HL-60/S4 treated with phorbol 12-myristate 13-acetate at 8.2 ng/mL for 4 days and 3 days (cell line): ENCODE data around the gene TMEM63C.

ENCODE experiments used
- in situ Hi-C: fragments of 300-500 bp; cut with MboI; formaldehyde crosslinking; loops from 2 replicates; pipeline ENCODE4 v1.15.0; 2022; ENCODE audit warnings: low sequenced_read_pairs

The TMEM63C gene, protein sequence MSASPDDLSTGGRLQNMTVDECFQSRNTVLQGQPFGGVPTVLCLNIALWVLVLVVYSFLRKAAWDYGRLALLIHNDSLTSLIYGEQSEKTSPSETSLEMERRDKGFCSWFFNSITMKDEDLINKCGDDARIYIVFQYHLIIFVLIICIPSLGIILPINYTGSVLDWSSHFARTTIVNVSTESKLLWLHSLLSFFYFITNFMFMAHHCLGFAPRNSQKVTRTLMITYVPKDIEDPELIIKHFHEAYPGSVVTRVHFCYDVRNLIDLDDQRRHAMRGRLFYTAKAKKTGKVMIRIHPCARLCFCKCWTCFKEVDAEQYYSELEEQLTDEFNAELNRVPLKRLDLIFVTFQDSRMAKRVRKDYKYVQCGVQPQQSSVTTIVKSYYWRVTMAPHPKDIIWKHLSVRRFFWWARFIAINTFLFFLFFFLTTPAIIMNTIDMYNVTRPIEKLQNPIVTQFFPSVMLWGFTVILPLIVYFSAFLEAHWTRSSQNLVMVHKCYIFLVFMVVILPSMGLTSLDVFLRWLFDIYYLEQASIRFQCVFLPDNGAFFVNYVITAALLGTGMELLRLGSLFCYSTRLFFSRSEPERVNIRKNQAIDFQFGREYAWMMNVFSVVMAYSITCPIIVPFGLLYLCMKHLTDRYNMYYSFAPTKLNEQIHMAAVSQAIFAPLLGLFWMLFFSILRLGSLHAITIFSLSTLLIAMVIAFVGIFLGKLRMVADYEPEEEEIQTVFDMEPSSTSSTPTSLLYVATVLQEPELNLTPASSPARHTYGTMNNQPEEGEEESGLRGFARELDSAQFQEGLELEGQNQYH

DNA sequence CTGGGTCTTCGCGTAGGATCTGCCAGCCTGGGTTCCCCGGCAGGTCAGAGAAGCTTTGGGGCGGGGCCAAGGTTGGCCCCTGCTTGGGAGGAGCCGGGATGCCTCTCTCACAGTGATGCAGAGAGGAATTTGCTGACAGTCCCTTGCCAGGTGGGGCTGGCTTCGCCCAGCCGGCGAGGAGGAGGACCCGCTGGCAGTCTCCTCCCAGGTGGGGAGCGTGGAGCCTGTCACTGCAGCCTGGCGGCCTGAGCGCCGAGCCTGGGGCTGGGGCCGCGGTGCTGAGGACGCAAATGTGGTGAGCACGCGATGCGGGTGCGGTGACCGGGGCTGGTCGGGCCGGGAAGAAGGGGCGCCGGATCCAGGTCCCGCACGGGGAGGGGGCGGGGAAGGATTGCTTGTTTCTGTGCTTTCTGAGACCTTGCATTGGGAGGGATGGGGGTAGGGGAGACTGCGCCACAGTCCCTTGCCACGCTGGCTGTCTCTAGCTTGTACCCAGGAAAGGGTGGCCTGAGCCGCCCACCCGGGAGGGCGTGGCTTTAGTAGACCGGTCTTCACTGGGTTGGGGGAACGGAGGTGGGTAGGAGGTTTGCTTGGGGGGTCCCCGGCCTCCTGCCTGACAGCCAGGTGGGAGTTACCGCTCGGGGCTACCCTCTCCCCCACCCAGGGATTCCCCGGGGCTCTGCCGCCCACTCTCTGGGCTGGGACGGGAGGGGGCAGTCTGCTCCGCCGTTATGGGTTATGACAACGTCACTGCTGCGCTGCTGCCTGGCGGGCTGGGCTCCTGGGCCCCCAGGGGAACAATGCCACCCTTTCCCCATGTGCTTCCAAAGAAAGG lies at the start of gene TMEM63C:
TMEM63C (plus strand) TSS at position 196 of the 835 bp plus-strand sequence. CDS start 37,016 bp downstream, outside the sequence.
- in situ Hi-C loops = no loop called here

DNA sequence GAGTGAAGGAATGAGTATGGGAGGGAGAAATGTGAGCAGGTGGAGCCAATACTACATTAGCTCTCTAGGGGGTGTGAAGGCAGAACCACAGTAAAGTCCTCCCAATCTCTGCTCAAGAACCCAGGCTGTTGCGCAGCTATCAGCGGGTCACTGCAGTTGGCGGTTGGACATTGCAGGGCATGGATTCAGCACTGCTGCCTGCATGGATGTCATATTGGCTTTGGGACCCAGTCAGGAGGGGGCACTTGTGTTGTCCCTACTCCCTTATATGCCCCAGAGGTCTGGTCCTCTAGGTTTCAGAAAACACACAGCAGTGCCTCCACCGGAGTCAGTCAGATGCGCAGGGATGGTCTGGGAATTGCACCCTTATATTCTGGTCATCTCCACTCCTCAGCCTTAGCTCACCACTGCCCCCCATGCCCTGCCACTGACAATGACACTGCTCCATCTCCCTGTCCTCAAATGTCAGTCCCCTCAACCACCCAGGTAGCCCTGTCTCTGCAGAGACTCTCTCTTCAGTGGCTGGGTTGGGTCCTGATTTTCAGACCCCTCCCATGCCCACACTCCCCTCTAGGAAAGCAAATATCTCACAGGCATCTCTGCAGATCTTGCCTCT lies 49.6 kb upstream of the TMEM63C start:
- in situ Hi-C loops = loop anchor here (25.0 kb wide), 1 partner anchor 180 kb away; the partner anchor contains the start of genes GSTZ1 and POMT2

DNA sequence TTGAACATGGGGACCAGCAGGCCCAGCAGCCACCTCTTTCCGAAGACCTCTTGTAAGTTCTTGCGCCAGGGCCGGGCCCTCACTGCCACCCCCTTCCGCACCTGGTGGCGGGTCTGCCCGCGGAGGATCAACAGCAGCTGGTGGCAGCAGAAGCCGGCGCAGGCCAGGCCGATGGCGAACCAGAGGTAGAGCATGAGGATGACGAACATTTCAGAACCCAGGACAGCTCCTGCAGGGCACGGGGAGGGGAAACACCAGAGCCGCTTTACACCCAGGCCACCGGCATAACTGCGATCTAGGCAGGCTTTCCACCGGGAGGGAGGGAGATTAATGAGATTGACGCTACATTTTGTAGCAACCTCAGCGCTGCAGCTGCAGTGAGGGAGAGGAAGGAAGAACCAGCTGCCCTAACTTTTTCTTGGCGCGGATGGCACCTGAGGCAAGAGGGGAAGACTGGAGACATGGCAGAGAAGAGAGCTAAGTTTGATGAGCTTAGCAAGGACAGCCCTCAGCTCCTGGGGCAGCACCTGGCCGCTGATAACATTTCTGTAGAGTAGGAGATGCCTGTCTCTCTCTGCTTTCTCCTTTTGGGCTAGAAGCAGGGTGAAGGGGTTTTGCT lies 47.8 kb upstream of the TMEM63C start:
- in situ Hi-C loops = loop anchor here (25.0 kb wide), 1 partner anchor 178 kb away; the partner anchor contains the start of genes GSTZ1 and POMT2

DNA sequence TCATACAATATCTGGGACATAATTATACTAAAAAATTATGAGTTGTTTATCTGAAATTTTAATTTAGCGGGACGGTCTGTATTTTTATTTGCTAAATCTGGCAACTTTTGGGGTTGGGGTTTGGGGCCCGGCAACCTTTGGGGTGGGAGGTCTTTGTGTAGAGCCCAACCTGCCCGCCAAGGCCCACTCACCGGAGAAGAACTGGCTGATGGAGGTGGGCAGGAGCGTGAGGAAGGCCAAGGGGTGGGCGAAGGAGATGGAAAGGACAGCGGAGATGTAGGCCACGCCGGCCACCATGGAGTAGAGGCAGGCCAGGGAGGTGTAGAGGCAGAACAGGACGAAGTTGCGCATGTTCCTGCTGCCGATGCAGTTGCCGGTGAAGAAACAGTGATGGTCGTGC lies 42.6 kb upstream of the TMEM63C start:
- in situ Hi-C loops = loop anchor here (25.0 kb wide), 1 partner anchor 173 kb away; the partner anchor contains the start of genes GSTZ1 and POMT2

DNA sequence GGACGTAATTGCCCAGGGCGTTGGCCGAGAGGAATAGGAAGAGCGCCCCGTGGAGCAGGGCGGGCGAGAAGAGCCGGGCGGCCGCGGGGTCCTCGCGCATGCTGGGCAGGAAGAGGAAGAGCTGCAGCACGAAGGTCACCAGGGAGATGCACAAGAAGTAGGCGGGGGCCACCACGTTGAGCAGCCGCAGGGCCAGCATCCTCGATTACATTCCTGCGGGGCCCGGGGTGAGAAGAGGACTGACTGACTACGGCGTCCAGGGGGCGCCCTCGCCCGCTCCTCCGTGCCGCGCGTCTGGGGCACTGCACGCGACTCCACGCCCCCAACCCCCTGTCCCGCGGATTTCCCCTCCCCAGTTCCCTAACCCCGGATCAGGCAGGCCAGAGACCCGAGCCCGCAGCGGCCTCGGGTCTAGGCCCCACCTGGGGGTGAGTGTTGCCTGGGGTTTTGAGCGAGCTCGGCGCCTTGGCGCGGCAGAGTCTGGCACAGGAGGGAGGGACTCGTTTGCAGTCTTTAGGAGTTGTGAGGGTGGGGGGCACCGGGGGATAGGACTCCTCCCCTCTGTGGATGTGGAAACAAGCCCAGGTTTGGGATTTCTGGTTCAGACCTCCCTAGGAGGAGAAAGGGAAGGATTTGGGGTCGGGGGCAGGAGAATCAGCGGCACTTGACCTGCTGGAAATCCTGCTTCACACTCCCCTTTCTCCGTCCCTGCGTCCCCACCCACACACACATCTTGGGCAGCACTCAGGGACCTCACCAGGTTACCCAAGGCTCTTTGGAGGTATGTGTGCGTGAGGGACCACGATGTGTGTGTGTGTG lies 41.8 kb upstream of the TMEM63C start:
- in situ Hi-C loops = loop anchor here (25.0 kb wide), 1 partner anchor 173 kb away; the partner anchor contains the start of genes GSTZ1 and POMT2

DNA sequence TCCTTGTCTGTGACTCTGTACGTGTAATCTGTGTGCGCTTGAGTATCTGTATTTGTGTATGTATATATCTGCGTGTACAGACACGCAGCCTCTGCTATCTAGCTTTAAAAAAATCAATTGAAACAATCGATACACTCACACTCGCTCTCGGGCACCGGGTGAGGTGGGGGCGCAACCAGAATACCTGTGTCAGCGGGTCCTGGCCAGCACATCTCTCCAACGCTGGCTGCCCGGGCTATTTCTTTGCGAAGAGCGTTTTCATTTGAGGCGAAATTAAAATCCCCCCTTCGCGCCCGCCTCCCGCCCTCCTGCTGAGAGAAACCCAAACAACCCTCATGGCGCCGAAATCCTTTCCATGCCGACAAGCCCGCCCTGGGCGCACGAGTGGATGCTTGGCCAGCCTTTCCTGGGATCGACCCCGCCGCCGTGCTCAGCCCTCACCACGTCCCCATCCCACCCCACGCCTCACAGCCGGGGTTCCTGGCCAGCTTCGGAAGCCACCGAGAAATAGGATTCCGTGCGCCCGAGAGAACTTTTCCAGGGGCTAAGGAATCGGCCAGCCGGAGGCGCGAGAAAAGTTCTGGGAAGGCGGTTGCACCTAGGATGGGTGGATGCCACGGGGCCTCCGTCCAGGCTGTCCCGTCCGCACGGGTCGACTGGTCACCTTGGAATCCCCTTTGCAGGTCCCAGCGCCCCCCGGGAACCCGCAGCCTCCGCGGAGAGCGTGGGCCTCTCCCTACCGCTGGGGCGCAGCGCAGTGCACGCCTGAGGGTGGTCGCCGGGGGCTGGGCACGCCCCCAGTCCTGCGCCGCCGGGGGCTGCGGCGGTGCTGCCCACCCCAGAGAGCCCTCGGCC lies 41.0 kb upstream of the TMEM63C start:
- in situ Hi-C loops = loop anchor here (25.0 kb wide), 1 partner anchor 172 kb away; the partner anchor contains the start of genes GSTZ1 and POMT2

DNA sequence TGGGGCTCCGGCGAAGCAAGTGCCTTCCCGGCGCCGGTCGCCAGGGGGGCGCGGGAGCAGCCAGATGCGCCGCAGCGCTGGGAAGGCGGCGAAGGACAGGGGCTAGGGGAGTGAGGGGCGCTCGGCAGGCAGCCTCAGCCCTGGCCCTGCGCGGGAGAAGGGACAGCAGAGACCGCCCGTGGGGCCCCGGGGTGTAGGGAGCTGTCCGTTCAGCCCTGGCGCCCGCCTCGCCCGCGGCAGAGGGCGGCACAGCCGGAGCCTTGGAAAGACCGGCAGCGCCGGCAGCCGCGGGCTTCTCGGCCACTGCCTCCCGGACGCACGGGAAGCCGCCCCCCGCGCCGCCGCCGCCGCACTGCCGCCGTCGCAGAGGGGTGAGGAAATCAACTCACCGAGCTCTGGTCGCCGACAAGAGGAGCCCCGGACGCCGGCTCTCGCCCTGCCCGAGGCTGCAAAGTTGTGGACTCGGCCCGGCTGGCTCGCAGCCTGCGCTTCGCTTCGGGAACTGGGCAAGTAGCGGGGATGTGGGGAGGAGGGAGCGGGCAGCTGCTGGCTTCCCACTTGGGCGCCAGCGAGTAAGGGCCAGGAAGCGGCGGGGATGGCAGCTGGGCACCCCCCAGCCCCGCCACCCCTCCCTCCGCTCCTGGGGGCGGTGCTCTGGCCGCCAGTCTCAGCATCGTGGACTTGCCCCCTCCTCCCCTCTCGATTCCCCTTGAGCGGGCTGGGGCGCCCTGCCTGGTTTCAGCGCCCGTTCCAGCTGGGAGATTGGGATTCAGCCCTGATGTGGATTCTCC lies 40.2 kb upstream of the TMEM63C start, which contains the start of gene ZDHHC22:
ZDHHC22 (minus strand) TSS at position 578 of the 791 bp plus-strand sequence. CDS start 2,053 bp downstream, outside the sequence.
- in situ Hi-C loops = loop anchor here (25.0 kb wide), 1 partner anchor 171 kb away; the partner anchor contains the start of genes GSTZ1 and POMT2

DNA sequence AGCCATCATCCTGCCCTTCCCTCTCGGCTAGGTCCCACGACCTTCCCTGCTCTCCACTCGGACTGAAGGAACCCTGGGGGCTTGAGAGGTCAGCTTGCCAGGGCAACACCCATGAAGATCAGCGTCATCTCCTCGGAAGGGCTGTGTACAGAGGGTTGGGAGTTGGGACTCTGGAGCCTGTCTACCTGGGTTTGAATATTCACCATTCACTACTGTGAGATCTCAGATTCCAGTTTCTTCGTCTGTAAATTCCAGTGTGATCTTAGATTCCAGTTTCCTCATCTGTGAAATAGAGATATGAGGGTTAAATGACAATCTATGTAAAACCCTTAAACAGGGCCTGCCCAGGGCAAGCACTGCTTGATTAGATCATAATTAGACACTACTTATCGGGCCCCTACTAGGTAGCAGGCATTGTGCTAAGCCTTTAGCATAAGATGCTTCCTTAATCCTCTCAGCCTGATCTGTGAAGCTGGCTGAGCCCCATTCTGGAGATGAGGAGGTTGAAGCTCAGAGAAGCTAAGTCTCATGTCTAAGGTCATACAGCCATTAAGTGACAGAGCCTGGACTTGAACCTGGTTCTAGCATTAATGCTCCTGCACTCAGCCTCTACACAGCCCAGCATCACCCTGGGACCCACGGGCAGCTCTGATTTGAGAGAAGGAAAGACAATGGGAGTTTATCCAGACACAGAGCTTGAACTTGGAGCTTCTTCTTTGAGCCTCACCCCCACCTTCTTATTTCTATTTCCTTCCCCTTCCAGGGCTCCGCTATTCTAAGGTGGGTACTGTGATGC lies 39.4 kb upstream of the TMEM63C start:
- in situ Hi-C loops = loop anchor here (25.0 kb wide), 1 partner anchor 170 kb away; the partner anchor contains the start of genes GSTZ1 and POMT2

DNA sequence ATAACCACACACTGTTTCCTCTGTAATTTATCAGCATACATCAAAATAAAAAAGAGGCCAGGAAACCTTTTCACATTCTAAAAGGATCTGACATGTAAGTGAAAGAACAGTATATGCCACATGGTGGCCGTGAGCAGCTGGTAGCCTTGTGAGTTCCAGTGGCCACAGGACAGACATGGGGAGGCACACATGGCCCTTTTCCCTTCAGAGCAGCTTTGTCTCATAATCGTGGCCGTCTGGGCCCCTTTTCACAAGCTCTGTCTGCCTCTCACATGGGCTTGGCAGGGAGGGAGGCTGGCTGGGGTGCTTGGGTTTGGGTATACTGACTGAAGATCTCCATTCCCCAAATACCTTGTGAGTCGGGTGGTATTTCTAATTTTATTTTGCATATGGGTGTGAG lies 38.5 kb upstream of the TMEM63C start:
- in situ Hi-C loops = loop anchor here (25.0 kb wide), 1 partner anchor 169 kb away; the partner anchor contains the start of genes GSTZ1 and POMT2

DNA sequence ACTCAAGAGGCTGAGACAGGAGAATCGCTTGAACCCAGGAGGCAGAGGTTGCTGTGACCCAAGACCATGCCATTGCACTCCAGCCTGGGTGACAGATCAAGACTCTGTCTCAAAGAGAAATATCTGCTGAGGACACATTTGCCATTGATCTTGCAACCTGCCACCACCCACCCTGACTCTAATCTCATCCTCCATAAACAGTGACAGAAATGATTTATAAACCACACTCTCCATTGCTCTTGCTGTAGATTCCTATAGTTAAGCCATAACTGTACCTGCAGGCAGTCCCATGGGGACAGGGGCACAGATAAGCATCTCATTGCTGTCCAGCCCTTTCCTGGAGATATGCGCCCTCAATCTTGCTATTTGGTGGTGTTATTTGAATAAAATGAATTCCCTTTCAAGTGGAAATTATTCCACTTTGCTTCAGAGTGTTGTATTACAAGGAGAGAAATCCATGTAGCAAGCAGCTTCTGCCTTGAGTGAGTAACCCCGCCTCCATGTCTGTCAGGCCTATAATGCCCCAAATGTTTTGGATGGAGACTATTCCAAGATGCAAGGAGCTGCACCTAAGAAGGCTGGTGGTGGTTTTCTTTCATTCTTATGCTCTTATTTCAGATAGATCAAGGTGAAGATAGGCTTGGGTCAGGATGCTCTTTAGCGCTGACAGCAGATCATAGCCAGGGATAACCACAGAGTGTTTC lies 37.0 kb upstream of the TMEM63C start:
- in situ Hi-C loops = loop anchor here (25.0 kb wide), 1 partner anchor 168 kb away; the partner anchor contains the start of genes GSTZ1 and POMT2

DNA sequence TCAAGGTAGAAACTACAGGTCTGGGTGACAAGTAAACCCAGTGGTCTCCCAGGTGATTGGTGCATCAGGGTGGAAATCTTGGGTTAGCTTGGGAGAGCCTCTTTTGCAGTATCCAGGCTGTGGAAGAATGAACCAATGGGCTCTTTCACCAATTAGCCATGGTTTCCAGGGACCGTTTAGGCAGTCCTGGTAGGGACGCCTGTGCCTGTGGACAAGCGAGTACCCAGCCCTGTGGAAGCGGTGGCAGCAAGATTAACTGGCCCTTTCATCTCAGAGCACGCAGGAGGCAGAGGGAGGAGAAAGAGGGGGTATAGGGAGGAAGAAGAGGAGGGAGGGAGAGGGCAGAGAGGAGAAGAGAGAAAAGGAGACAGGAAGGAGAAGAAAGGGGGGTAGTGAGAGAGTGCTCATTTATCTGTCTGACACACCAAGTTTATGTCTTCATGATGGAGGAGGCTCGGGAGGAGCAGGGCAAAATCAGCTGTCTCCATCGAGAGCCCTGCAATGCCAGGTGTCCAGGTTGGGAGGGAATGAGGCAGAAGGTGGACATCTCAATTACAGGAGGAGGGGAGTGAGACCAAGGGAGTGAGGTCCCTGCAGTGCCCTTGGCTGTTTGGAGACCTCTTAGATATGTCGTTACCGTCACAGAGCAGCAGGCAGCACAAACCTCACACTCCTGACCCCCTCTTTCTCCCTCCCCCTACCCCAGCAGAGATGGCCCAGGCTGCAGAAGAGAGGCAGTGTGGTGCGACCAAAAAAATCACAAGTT lies 35.4 kb upstream of the TMEM63C start:
- in situ Hi-C loops = loop anchor here (25.0 kb wide), 1 partner anchor 166 kb away; the partner anchor contains the start of genes GSTZ1 and POMT2

DNA sequence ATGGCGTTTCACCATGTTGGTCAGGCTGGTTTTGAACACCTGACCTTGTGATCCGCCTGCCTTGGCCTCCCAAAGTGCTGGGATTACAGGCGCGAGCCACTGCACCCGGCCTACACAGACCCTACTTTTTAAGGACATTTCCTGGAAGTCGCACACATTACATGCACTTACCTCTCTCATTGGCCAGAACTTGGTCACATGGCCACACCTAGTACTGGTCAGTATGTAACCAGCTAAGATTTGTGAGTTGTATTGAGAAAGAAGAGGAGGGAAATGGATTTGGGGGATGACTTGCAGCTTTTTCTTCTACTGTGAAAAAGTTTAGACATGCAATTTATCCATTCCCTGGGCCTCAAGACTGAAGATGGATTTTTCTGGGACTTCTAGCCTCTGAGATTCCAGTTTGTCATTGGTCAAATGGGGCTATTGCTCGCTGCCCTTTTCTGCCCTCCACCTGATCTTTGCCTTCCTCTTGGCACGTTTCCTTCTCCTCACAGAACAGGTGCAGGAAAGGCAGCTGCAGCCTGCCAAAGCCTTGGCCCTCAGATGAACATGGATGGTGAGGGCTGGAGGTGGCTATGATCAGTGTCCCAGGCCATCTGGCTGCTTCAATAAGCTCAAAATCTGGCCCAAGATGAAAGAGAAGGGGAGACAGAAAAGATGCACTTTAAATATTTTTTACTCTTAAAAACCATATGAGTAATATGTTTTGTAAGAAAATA lies 32.9 kb upstream of the TMEM63C start:
- in situ Hi-C loops = loop anchor here (25.0 kb wide), 1 partner anchor 164 kb away; the partner anchor contains the start of genes GSTZ1 and POMT2

DNA sequence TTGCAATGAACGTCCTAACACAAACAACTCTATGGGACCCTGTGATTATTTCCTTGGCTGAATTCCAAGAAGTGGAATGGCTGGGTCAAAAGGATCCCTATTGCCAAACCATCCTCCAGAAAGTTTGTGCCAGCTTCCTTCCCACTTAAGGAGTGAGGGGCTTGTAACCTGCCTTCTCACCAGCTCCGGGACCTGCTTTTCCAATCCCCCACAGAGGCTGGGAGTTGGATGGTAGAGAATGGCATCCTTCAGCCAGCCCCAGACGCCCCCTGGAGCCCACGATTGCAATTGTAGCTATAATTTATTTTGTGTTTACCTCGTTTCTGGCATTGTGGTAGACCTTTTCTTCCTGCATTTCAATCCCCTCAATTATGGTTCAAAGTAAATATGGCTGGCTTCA lies 30.4 kb upstream of the TMEM63C start:
- in situ Hi-C loops = no loop called here
